A549 (cell line): ENCODE measurements around the gene RTCB. TPM values are rescaled to one million over a fixed set of nuclear protein-coding genes. Genes with fewer than 3 reads are reported as not detected.

ENCODE experiments used
- ATAC-seq, 2 experiments: fragments of 200-7000 bp in 1 of 2; fragments of >200 bp in 1 of 2; cut with Nextera tagmentation in 1 of 2; cut with Tn5 transposase in 1 of 2; 3 replicates each; pipeline versions ENCODE4 v1.8.0 to v1.9.1; 2018 to 2020; ENCODE audit warnings: mild to moderate bottlenecking in 1 of 2, moderate library complexity in 1 of 2
- CTCF ChIA-PET: fragments of 300-600 bp; sonication (Branson Sonifier 250); formaldehyde crosslinking; extraction: SDS; loops from one replicate; lab custom pipeline; 2021; ENCODE audit warnings: antibody characterized with exemption, inconsistent platforms; lab: Yijun Ruan, JAX
- POLR2A ChIA-PET: fragments of 350-600 bp; formaldehyde crosslinking; extraction: SDS; loops from one replicate; lab custom pipeline; 2021; ENCODE audit warnings: antibody characterized with exemption, inconsistent platforms; lab: Yijun Ruan, JAX
- DNase-seq, 2 experiments: peaks; one replicate each; pipeline versions ENCODE4 v3.0.0 to v3.0.0-alpha.2; 2011 to 2016; ENCODE audit warnings: low read depth in 1 of 2, low spot score in 1 of 2
- FAIRE-seq: peaks from 2 replicates; lab custom pipeline; 2011; peaks lifted over from hg19 to GRCh38; lab: Jason Lieb, UNC
- H3K27ac ChIP-seq, 2 experiments: fragments of >200 bp; sonication (Bioruptor Twin); formaldehyde crosslinking; 3 replicates each; pipeline ENCODE4 v1.5.1; 2016 to 2017
- H3K4me1 ChIP-seq: fragments of >200 bp; sonication (Bioruptor Twin); formaldehyde crosslinking; 3 replicates; pipeline ENCODE4 v1.6.1; 2016
- H3K4me2 ChIP-seq: fragments of >200 bp; sonication (Bioruptor Twin); formaldehyde crosslinking; 3 replicates; pipeline ENCODE4 v1.6.1; 2016
- H3K4me3 ChIP-seq: fragments of >200 bp; sonication (Bioruptor Twin); formaldehyde crosslinking; 3 replicates; pipeline ENCODE4 v1.5.1; 2016
- H3K9me3 ChIP-seq: fragments of >200 bp; sonication (Bioruptor Twin); formaldehyde crosslinking; 3 replicates; pipeline ENCODE4 v1.6.1; 2016
- BHLHE40 ChIP-seq: IDR thresholded peaks from 2 replicates; pipeline ENCODE4 v1.6.1; 2012; ENCODE audit warnings: low read depth, low read length, inconsistent platforms
- CBX2 ChIP-seq: fragments of 200-600 bp; sonication (generic); IDR thresholded peaks from 2 replicates; pipeline ENCODE4 v1.6.1; 2016; ENCODE audit warnings: low read depth, mild to moderate bottlenecking, borderline replicate concordance
- CEBPB ChIP-seq, 2 experiments: fragments of >200 bp in 1 of 2; sonication (Bioruptor Twin) in 1 of 2; formaldehyde crosslinking in 1 of 2; IDR thresholded peaks; 2 replicates each; pipeline ENCODE4 v1.6.1; 2012 to 2016
- CHD2 ChIP-seq: fragments of 150-350 bp; IDR thresholded peaks from 2 replicates; pipeline ENCODE4 v1.6.1; 2014; ENCODE audit warnings: low read length; ENCODE audit not compliant: partially characterized antibody
- ELK1 ChIP-seq: fragments of 150-350 bp; IDR thresholded peaks from 2 replicates; pipeline ENCODE4 v1.6.1; 2014; ENCODE audit warnings: low read depth, mild to moderate bottlenecking, low read length
- EP300 ChIP-seq, 2 experiments: fragments of >200 bp; sonication (Bioruptor Twin); formaldehyde crosslinking; IDR thresholded peaks; 2 replicates in 1 of 2; 3 replicates in 1 of 2; pipeline ENCODE4 v1.6.1; 2016 to 2017
- FOSL2 ChIP-seq, 2 experiments: fragments of 450-650 bp in 1 of 2; fragments of >200 bp in 1 of 2; sonication (Bioruptor Twin) in 1 of 2; formaldehyde crosslinking; IDR thresholded peaks; 2 replicates each; pipeline versions ENCODE4 v1.5.0 to v1.6.1; 2016 to 2020; ENCODE audit warnings: mild to moderate bottlenecking in 1 of 2, moderate library complexity in 1 of 2
- HDAC2 ChIP-seq: fragments of 200-600 bp; sonication (generic); IDR thresholded peaks from 2 replicates; pipeline ENCODE4 v1.6.1; 2016
- JUN ChIP-seq, 2 experiments: fragments of >200 bp; sonication (Bioruptor Twin); formaldehyde crosslinking; IDR thresholded peaks; 2 replicates in 1 of 2; 3 replicates in 1 of 2; pipeline ENCODE4 v1.6.1; 2016 to 2017
- MAX ChIP-seq: IDR thresholded peaks from 2 replicates; pipeline ENCODE4 v1.6.1; 2012
- MAZ ChIP-seq: fragments of 150-350 bp; IDR thresholded peaks from 2 replicates; pipeline ENCODE4 v1.6.1; 2014; ENCODE audit warnings: antibody characterized with exemption, low read depth, low read length, borderline replicate concordance
- RARB ChIP-seq: fragments of 250-450 bp; sonication (Bioruptor Pico); IDR thresholded peaks from 2 replicates; pipeline ENCODE4 v1.8.0; 2021; ENCODE audit warnings: mild to moderate bottlenecking, moderate library complexity
- RCOR1 ChIP-seq: fragments of 150-350 bp; IDR thresholded peaks from 2 replicates; pipeline ENCODE4 v1.6.1; 2014; ENCODE audit warnings: antibody characterized with exemption, low read length, low read depth
- RFX5 ChIP-seq: fragments of 450-650 bp; IDR thresholded peaks from 2 replicates; pipeline ENCODE4 v1.7.1; 2014; ENCODE audit warnings: antibody characterized with exemption, mild to moderate bottlenecking, moderate library complexity
- TP53 ChIP-seq: fragments of 250-450 bp; sonication (Bioruptor Pico); IDR thresholded peaks from 2 replicates; pipeline ENCODE4 v1.5.0; 2021; ENCODE audit warnings: mild to moderate bottlenecking, moderate library complexity
- ZC3H11A ChIP-seq: fragments of 450-650 bp; IDR thresholded peaks from 2 replicates; pipeline ENCODE4 v1.6.1; 2014; ENCODE audit warnings: antibody characterized with exemption, mild to moderate bottlenecking
- ZFP36 ChIP-seq: fragments of 450-650 bp; IDR thresholded peaks from 2 replicates; pipeline ENCODE4 v1.6.1; 2014; ENCODE audit warnings: borderline replicate concordance; ENCODE audit not compliant: partially characterized antibody
- ZNF302 ChIP-seq: fragments of 250-450 bp; sonication (Bioruptor Pico); IDR thresholded peaks from 2 replicates; pipeline ENCODE4 v1.9.0; 2021; ENCODE audit warnings: inconsistent platforms, mild to moderate bottlenecking, moderate library complexity
- WGBS: methylation state at CpG from one replicate; pipeline ENCODE4 v1.1.6; 2017; ENCODE audit errors: missing lambda C conversion rate; 5-methylcytosine and 5-hydroxymethylcytosine counted together
- polyA plus RNA-seq, 4 experiments: library from polyadenylated mRNA; depleted of rRNA in 3 of 4; stranded (reverse); fragments of >200 nt; fragmentation: RNase III in 1 of 4; extraction: RNeasy Plus Mini Kit Qiagen cat#74134 plus additional on column Dnase treatment in 1 of 4; gene quantifications; 2 replicates in 3 of 4; 3 replicates in 1 of 4; pipeline ENCODE4 v1.2.3, GENCODE V29; 2011 to 2017
- TF ChIP-seq, protein P1 (sequence below): fragments of 450-650 bp; IDR thresholded peaks from 2 replicates; pipeline ENCODE4 v1.6.1; 2014; ENCODE audit warnings: antibody characterized with exemption
- TF ChIP-seq, protein P2 (sequence below): fragments of >200 bp; sonication (Bioruptor Twin); formaldehyde crosslinking; IDR thresholded peaks from 3 replicates; pipeline ENCODE4 v1.5.1; 2016
- TF ChIP-seq, protein P3 (sequence below): IDR thresholded peaks from 2 replicates; pipeline ENCODE4 v1.6.1; 2012

The RTCB gene
- polyA plus RNA-seq, 2 of the 4 experiments (the other 2 are of a cell fraction): 93.3 to 122 TPM

DNA sequence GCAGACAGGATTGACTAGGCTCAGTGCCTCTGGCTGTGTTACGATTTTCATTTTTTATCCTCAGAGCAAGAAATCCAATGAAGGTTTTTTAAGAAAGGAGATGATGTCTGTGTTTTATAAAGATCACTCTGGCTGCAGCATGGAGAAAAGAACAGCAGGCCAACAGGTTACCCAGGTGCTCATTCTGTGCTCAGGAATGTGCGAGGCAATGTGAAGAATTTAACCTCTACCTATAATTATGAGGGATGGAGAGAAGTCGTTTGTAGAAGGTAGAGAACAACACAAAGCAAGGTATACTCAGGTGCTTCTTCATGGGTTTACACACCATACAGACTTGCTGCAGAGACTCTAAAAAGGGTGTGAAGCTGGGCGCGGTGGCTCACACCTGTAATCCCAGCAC lies 10.0 kb upstream of the RTCB start:
- no peak for FAIRE-seq

GRCh38 chr22:32421484-32421883 lies 9.4 kb upstream of the RTCB start:
- FAIRE-seq: no peak
- no peaks in the 10 kb centered on the region for H3K9me3 ChIP-seq
- POLR2A ChIA-PET: no interaction called here
- TF ChIP-seq MAZ (no peak), CBX2 (no peak)
- TF ChIP-seq, protein P1, sequence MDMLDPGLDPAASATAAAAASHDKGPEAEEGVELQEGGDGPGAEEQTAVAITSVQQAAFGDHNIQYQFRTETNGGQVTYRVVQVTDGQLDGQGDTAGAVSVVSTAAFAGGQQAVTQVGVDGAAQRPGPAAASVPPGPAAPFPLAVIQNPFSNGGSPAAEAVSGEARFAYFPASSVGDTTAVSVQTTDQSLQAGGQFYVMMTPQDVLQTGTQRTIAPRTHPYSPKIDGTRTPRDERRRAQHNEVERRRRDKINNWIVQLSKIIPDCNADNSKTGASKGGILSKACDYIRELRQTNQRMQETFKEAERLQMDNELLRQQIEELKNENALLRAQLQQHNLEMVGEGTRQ: no peak
- TF ChIP-seq, all 56 proteins: peak for 0
- Histone ChIP-seq H3K4me1 (no peaks in the 10 kb centered on the region), H3K27ac (no peak overlapping the region), H3K4me3 (no peak overlapping the region), H3K4me2 (no peak overlapping the region)
- WGBS: 11% methylated on average over 2 of the region's 2 CpGs
- CTCF ChIA-PET: no interaction called here
- ATAC-seq: no peak
- no peak for DNase-seq

More for the DNA sequence above, 10.0 kb upstream of the RTCB start:
- WGBS: 36% methylated on average over 5 of the region's 5 CpGs
- ChIA-PET POLR2A (no interaction called here), CTCF (no interaction called here)
- Histone ChIP-seq H3K4me3 (no peak overlapping the region), H3K27ac (no peak overlapping the region), H3K4me2 (no peak overlapping the region)
- ATAC-seq (no peak), DNase-seq (no peak)
- no peak for TF ChIP-seq ZFP36
- no peak for TF ChIP-seq RCOR1
- TF ChIP-seq TP53 (CRISPR knock-in tag): no peak
- TF ChIP-seq ELK1: no peak
- TF ChIP-seq RFX5: no peak
- no peak for TF ChIP-seq CHD2
- no peak for TF ChIP-seq HDAC2
- TF ChIP-seq EP300 (IDR thresholded peaks at IDR 0.05): no peak
- no peak for TF ChIP-seq MAZ
- TF ChIP-seq ZNF302 (CRISPR knock-in tag): no peak
- TF ChIP-seq, protein P2, sequence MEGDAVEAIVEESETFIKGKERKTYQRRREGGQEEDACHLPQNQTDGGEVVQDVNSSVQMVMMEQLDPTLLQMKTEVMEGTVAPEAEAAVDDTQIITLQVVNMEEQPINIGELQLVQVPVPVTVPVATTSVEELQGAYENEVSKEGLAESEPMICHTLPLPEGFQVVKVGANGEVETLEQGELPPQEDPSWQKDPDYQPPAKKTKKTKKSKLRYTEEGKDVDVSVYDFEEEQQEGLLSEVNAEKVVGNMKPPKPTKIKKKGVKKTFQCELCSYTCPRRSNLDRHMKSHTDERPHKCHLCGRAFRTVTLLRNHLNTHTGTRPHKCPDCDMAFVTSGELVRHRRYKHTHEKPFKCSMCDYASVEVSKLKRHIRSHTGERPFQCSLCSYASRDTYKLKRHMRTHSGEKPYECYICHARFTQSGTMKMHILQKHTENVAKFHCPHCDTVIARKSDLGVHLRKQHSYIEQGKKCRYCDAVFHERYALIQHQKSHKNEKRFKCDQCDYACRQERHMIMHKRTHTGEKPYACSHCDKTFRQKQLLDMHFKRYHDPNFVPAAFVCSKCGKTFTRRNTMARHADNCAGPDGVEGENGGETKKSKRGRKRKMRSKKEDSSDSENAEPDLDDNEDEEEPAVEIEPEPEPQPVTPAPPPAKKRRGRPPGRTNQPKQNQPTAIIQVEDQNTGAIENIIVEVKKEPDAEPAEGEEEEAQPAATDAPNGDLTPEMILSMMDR: no peak
- no peak for TF ChIP-seq JUN (IDR thresholded peaks at IDR 0.05)
- TF ChIP-seq, protein P3, sequence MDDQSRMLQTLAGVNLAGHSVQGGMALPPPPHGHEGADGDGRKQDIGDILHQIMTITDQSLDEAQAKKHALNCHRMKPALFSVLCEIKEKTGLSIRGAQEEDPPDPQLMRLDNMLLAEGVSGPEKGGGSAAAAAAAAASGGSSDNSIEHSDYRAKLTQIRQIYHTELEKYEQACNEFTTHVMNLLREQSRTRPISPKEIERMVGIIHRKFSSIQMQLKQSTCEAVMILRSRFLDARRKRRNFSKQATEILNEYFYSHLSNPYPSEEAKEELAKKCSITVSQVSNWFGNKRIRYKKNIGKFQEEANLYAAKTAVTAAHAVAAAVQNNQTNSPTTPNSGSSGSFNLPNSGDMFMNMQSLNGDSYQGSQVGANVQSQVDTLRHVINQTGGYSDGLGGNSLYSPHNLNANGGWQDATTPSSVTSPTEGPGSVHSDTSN: no peak
- TF ChIP-seq CEBPB (IDR thresholded peaks at IDR 0.05): no peak
- no peak for TF ChIP-seq RARB (CRISPR knock-in tag)
- no peak for TF ChIP-seq ZC3H11A
- no peak for TF ChIP-seq FOSL2 (IDR thresholded peaks at IDR 0.05)
- TF ChIP-seq FOSL2 (CRISPR knock-in tag; IDR thresholded peaks at IDR 0.05): no peak
- no peak for TF ChIP-seq MAX
- TF ChIP-seq BHLHE40: no peak
- TF ChIP-seq, all 56 proteins: peak for 0
- H3K4me1 ChIP-seq: no peaks in the 10 kb centered on the region
- H3K9me3 ChIP-seq: no peaks in the 10 kb centered on the region
